Uterus (tissue), 2 donors: ENCODE measurements around the gene INAFM1.

Source experiments
- CTCF ChIP-seq, 4 experiments: fragments of 200-600 bp in 2 of 4; fragments of 450-650 bp in 2 of 4; sonication (generic) in 2 of 4; IDR thresholded peaks; one replicate each; pipeline ENCODE4 v1.5.1; 2016 to 2019; ENCODE audit warnings: antibody characterized with exemption in 4 of 4, mild to moderate bottlenecking in 2 of 4, moderate library complexity in 1 of 4
- POLR2A ChIP-seq, 2 donors: fragments of 450-650 bp; IDR thresholded peaks; one replicate each; pipeline ENCODE4 v1.6.1; 2016; ENCODE audit warnings: antibody characterized with exemption in 2 of 2, mild to moderate bottlenecking in 1 of 2, moderate library complexity in 1 of 2

- TF ChIP-seq CTCF (IDR thresholded peaks at IDR 0.05) (no peak), POLR2A (IDR thresholded peaks at IDR 0.05) (no peak)
These were observed 48.7 kb downstream of the INAFM1 start for GRCh38 chr19:47323409-47323808.
